NCI-H748 treated with DMSO at 0.1 percent for 48 hours (cell line): ENCODE measurements around the gene PLAAT2.
"Not testable (repeated sequence)": the region's sequence is repeated elsewhere in the genome, so short reads cannot be mapped to it uniquely, and the experiment has no call there.

Experiments used
- DNase-seq: peaks from one replicate; lab custom pipeline; 2025; lab: John Stamatoyannopoulos, UW

PLAAT2 gene

GRCh38 chr11:63578882-63579281, 15.7 kb upstream of the PLAAT2 start:
- not testable (repeated sequence) for DNase-seq

- DNase-seq = no peak
These were observed 11.8 kb upstream of the PLAAT2 start for GRCh38 chr11:63574856-63575602.

- no peak for DNase-seq
These were observed 11.0 kb upstream of the PLAAT2 start for GRCh38 chr11:63573881-63574855.

- no peak for DNase-seq
These were observed 9.0 kb upstream of the PLAAT2 start for GRCh38 chr11:63572026-63572688.

GRCh38 chr11:63569570-63569969, 6.4 kb upstream of the PLAAT2 start:
- no peak for DNase-seq

GRCh38 chr11:63567044-63567840, 4.1 kb upstream of the PLAAT2 start:
- DNase-seq = peak; percentile 24

GRCh38 chr11:63564784-63565350, 1.7 kb upstream of the PLAAT2 start:
- no peak for DNase-seq

- DNase-seq = peak; percentile 2
These were observed 1.0 kb upstream of the PLAAT2 start for GRCh38 chr11:63564056-63564774.

GRCh38 chr11:63560506-63561180, 2.5 kb downstream of the PLAAT2 start:
- DNase-seq = no peak

GRCh38 chr11:63558459-63559157, 4.6 kb downstream of the PLAAT2 start:
- no peak for DNase-seq

- DNase-seq = no peak
These were observed 5.6 kb downstream of the PLAAT2 start for GRCh38 chr11:63557570-63557969.

GRCh38 chr11:63556404-63557013, 6.7 kb downstream of the PLAAT2 start:
- no peak for DNase-seq

- no peak for DNase-seq
These were observed 8.3 kb downstream of the PLAAT2 start for GRCh38 chr11:63554877-63555223.

- DNase-seq = no peak
These were observed 9.4 kb downstream of the PLAAT2 start for GRCh38 chr11:63553759-63554158.

GRCh38 chr11:63552921-63553320, 10.3 kb downstream of the PLAAT2 start:
- DNase-seq = no peak

GRCh38 chr11:63551889-63552266, 11.3 kb downstream of the PLAAT2 start:
- DNase-seq = no peak

GRCh38 chr11:63551091-63551888, 11.9 kb downstream of the PLAAT2 start:
- DNase-seq = no peak

- DNase-seq = not testable (repeated sequence)
These were observed 13.0 kb downstream of the PLAAT2 start for GRCh38 chr11:63550156-63550700.
